ENCODE measurements around the gene DENND5B. TPM values are rescaled to one million over a fixed set of nuclear protein-coding genes. Genes with fewer than 3 reads are reported as not detected.

The DENND5B gene
- polyA plus RNA-seq, 2 donors, result 0.33 to 0.55 TPM

- Histone ChIP-seq H3K4me3 (ENCODE audit: low read depth in 1 of 2, low read length in 2 of 2) (no peak overlapping the region), H3K4me1 (ENCODE audit: control insufficient read depth in 2 of 2, insufficient read depth in 2 of 2, low read length in 1 of 2) (no peaks in the 10 kb centered on the region), H3K27ac (ENCODE audit: low read depth in 2 of 2, low read length in 1 of 2) (no peak overlapping the region), H3K27me3 (ENCODE audit: control insufficient read depth in 1 of 2, insufficient read depth in 2 of 2, low read length in 2 of 2) (no peaks in the 10 kb centered on the region), H3K9me3 (ENCODE audit: control insufficient read depth in 2 of 2, insufficient read depth in 1 of 2, low read depth in 1 of 2, low read length in 1 of 2) (no peaks in the 10 kb centered on the region), H3K36me3 (ENCODE audit: control insufficient read depth in 2 of 2, insufficient read depth in 2 of 2, low read length in 1 of 2) (no peaks in the 10 kb centered on the region)
- WGBS, 2 donors, result 86 to 88% methylated on average over 8 of the region's 8 CpGs
These were observed 6.1 kb upstream of the DENND5B start for GRCh38 chr12:31597066-31597465.

GRCh38 chr12:31594681-31595080 lies 3.7 kb upstream of the DENND5B start:
- H3K27me3 ChIP-seq (ENCODE audit: control insufficient read depth in 1 of 2, insufficient read depth in 2 of 2, low read length in 2 of 2), result no peaks in the 10 kb centered on the region
- no peak overlapping the region for H3K27ac ChIP-seq (ENCODE audit: low read depth in 2 of 2, low read length in 1 of 2)
- no peaks in the 10 kb centered on the region for H3K9me3 ChIP-seq (ENCODE audit: control insufficient read depth in 2 of 2, insufficient read depth in 1 of 2, low read depth in 1 of 2, low read length in 1 of 2)
- H3K4me3 ChIP-seq (ENCODE audit: low read depth in 1 of 2, low read length in 2 of 2), result no peak overlapping the region
- no peaks in the 10 kb centered on the region for H3K4me1 ChIP-seq (ENCODE audit: control insufficient read depth in 2 of 2, insufficient read depth in 2 of 2, low read length in 1 of 2)
- WGBS, 2 donors, result 55 to 58% methylated on average over 5 of the region's 5 CpGs
- no peaks in the 10 kb centered on the region for H3K36me3 ChIP-seq (ENCODE audit: control insufficient read depth in 2 of 2, insufficient read depth in 2 of 2, low read length in 1 of 2)

GRCh38 chr12:31591380-31591901 lies 505 bp upstream of the DENND5B start:
- H3K27ac ChIP-seq (ENCODE audit: low read depth in 2 of 2, low read length in 1 of 2), result peak overlapping the region; percentile 66 to 89
- H3K27me3 ChIP-seq (ENCODE audit: control insufficient read depth in 1 of 2, insufficient read depth in 2 of 2, low read length in 2 of 2), result no peaks in the 10 kb centered on the region
- 5 to 7% methylated on average over 16 of the region's 16 CpGs for WGBS, 2 donors
- no peaks in the 10 kb centered on the region for H3K4me1 ChIP-seq (ENCODE audit: control insufficient read depth in 2 of 2, insufficient read depth in 2 of 2, low read length in 1 of 2)
- peak overlapping the region; percentile 66 to 85 for H3K4me3 ChIP-seq (ENCODE audit: low read depth in 1 of 2, low read length in 2 of 2)
- no peaks in the 10 kb centered on the region for H3K36me3 ChIP-seq (ENCODE audit: control insufficient read depth in 2 of 2, insufficient read depth in 2 of 2, low read length in 1 of 2)
- no peaks in the 10 kb centered on the region for H3K9me3 ChIP-seq (ENCODE audit: control insufficient read depth in 2 of 2, insufficient read depth in 1 of 2, low read depth in 1 of 2, low read length in 1 of 2)

- Histone ChIP-seq H3K27me3 (ENCODE audit: control insufficient read depth in 1 of 2, insufficient read depth in 2 of 2, low read length in 2 of 2) (no peaks in the 10 kb centered on the region), H3K9me3 (ENCODE audit: control insufficient read depth in 2 of 2, insufficient read depth in 1 of 2, low read depth in 1 of 2, low read length in 1 of 2) (no peaks in the 10 kb centered on the region), H3K4me1 (ENCODE audit: control insufficient read depth in 2 of 2, insufficient read depth in 2 of 2, low read length in 1 of 2) (no peaks in the 10 kb centered on the region), H3K27ac (ENCODE audit: low read depth in 2 of 2, low read length in 1 of 2) (peak overlapping the region; percentile 84 to 89), H3K4me3 (ENCODE audit: low read depth in 1 of 2, low read length in 2 of 2) (peak overlapping the region; percentile 66 to 85), H3K36me3 (ENCODE audit: control insufficient read depth in 2 of 2, insufficient read depth in 2 of 2, low read length in 1 of 2) (no peaks in the 10 kb centered on the region)
- 1% methylated on average over 72 to 85 of the region's 85 CpGs for WGBS, 2 donors
These were observed 863 bp downstream of the DENND5B start for GRCh38 chr12:31589904-31590641.

- Histone ChIP-seq H3K9me3 (ENCODE audit: control insufficient read depth in 2 of 2, insufficient read depth in 1 of 2, low read depth in 1 of 2, low read length in 1 of 2) (no peaks in the 10 kb centered on the region), H3K4me3 (ENCODE audit: low read depth in 1 of 2, low read length in 2 of 2) (peak overlapping the region; percentile 66 to 85), H3K4me1 (ENCODE audit: control insufficient read depth in 2 of 2, insufficient read depth in 2 of 2, low read length in 1 of 2) (no peaks in the 10 kb centered on the region), H3K27me3 (ENCODE audit: control insufficient read depth in 1 of 2, insufficient read depth in 2 of 2, low read length in 2 of 2) (no peaks in the 10 kb centered on the region), H3K36me3 (ENCODE audit: control insufficient read depth in 2 of 2, insufficient read depth in 2 of 2, low read length in 1 of 2) (no peaks in the 10 kb centered on the region), H3K27ac (ENCODE audit: low read depth in 2 of 2, low read length in 1 of 2) (peak overlapping the region; percentile 84 to 89)
- WGBS, 2 donors, result 2 to 4% methylated on average over 15 of the region's 15 CpGs
These were observed 1.4 kb downstream of the DENND5B start for GRCh38 chr12:31589598-31589903.

- Histone ChIP-seq H3K27ac (ENCODE audit: low read depth in 2 of 2, low read length in 1 of 2) (no peak overlapping the region), H3K27me3 (ENCODE audit: control insufficient read depth in 1 of 2, insufficient read depth in 2 of 2, low read length in 2 of 2) (no peaks in the 10 kb centered on the region), H3K9me3 (ENCODE audit: control insufficient read depth in 2 of 2, insufficient read depth in 1 of 2, low read depth in 1 of 2, low read length in 1 of 2) (no peaks in the 10 kb centered on the region), H3K36me3 (ENCODE audit: control insufficient read depth in 2 of 2, insufficient read depth in 2 of 2, low read length in 1 of 2) (no peaks in the 10 kb centered on the region), H3K4me1 (ENCODE audit: control insufficient read depth in 2 of 2, insufficient read depth in 2 of 2, low read length in 1 of 2) (no peaks in the 10 kb centered on the region), H3K4me3 (ENCODE audit: low read depth in 1 of 2, low read length in 2 of 2) (no peak overlapping the region)
- 33 to 37% methylated on average over 3 of the region's 3 CpGs for WGBS, 2 donors
These were observed 2.0 kb downstream of the DENND5B start for GRCh38 chr12:31588976-31589375.

GRCh38 chr12:31586728-31587127 lies 4.2 kb downstream of the DENND5B start:
- Histone ChIP-seq H3K36me3 (ENCODE audit: control insufficient read depth in 2 of 2, insufficient read depth in 2 of 2, low read length in 1 of 2) (no peaks in the 10 kb centered on the region), H3K27me3 (ENCODE audit: control insufficient read depth in 1 of 2, insufficient read depth in 2 of 2, low read length in 2 of 2) (no peaks in the 10 kb centered on the region), H3K4me3 (ENCODE audit: low read depth in 1 of 2, low read length in 2 of 2) (no peak overlapping the region), H3K9me3 (ENCODE audit: control insufficient read depth in 2 of 2, insufficient read depth in 1 of 2, low read depth in 1 of 2, low read length in 1 of 2) (no peaks in the 10 kb centered on the region), H3K4me1 (ENCODE audit: control insufficient read depth in 2 of 2, insufficient read depth in 2 of 2, low read length in 1 of 2) (no peaks in the 10 kb centered on the region), H3K27ac (ENCODE audit: low read depth in 2 of 2, low read length in 1 of 2) (no peak overlapping the region)
- WGBS, 2 donors, result 89 to 94% methylated on average over 4 of the region's 4 CpGs

- Histone ChIP-seq H3K36me3 (ENCODE audit: control insufficient read depth in 2 of 2, insufficient read depth in 2 of 2, low read length in 1 of 2) (no peaks in the 10 kb centered on the region), H3K27ac (ENCODE audit: low read depth in 2 of 2, low read length in 1 of 2) (no peak overlapping the region), H3K4me1 (ENCODE audit: control insufficient read depth in 2 of 2, insufficient read depth in 2 of 2, low read length in 1 of 2) (no peaks in the 10 kb centered on the region), H3K4me3 (ENCODE audit: low read depth in 1 of 2, low read length in 2 of 2) (no peak overlapping the region), H3K9me3 (ENCODE audit: control insufficient read depth in 2 of 2, insufficient read depth in 1 of 2, low read depth in 1 of 2, low read length in 1 of 2) (no peaks in the 10 kb centered on the region), H3K27me3 (ENCODE audit: control insufficient read depth in 1 of 2, insufficient read depth in 2 of 2, low read length in 2 of 2) (no peaks in the 10 kb centered on the region)
- 62 to 87% methylated on average over 2 of the region's 2 CpGs for WGBS, 2 donors
These were observed 5.0 kb downstream of the DENND5B start for GRCh38 chr12:31585895-31586294.

GRCh38 chr12:31585271-31585670 lies 5.7 kb downstream of the DENND5B start:
- Histone ChIP-seq H3K27me3 (ENCODE audit: control insufficient read depth in 1 of 2, insufficient read depth in 2 of 2, low read length in 2 of 2) (no peaks in the 10 kb centered on the region), H3K4me1 (ENCODE audit: control insufficient read depth in 2 of 2, insufficient read depth in 2 of 2, low read length in 1 of 2) (no peaks in the 10 kb centered on the region), H3K36me3 (ENCODE audit: control insufficient read depth in 2 of 2, insufficient read depth in 2 of 2, low read length in 1 of 2) (no peaks in the 10 kb centered on the region), H3K9me3 (ENCODE audit: control insufficient read depth in 2 of 2, insufficient read depth in 1 of 2, low read depth in 1 of 2, low read length in 1 of 2) (no peaks in the 10 kb centered on the region), H3K27ac (ENCODE audit: low read depth in 2 of 2, low read length in 1 of 2) (no peak overlapping the region), H3K4me3 (ENCODE audit: low read depth in 1 of 2, low read length in 2 of 2) (no peak overlapping the region)
- WGBS, 2 donors, result 77 to 78% methylated on average over 3 of the region's 3 CpGs

- 86 to 89% methylated on average over 6 of the region's 6 CpGs for WGBS, 2 donors
- H3K4me3 ChIP-seq (ENCODE audit: low read depth in 1 of 2, low read length in 2 of 2), result no peak overlapping the region
- H3K27me3 ChIP-seq (ENCODE audit: control insufficient read depth in 1 of 2, insufficient read depth in 2 of 2, low read length in 2 of 2), result no peaks in the 10 kb centered on the region
- H3K4me1 ChIP-seq (ENCODE audit: control insufficient read depth in 2 of 2, insufficient read depth in 2 of 2, low read length in 1 of 2), result no peaks in the 10 kb centered on the region
- no peak overlapping the region for H3K27ac ChIP-seq (ENCODE audit: low read depth in 2 of 2, low read length in 1 of 2)
- H3K36me3 ChIP-seq (ENCODE audit: control insufficient read depth in 2 of 2, insufficient read depth in 2 of 2, low read length in 1 of 2), result no peaks in the 10 kb centered on the region
- no peaks in the 10 kb centered on the region for H3K9me3 ChIP-seq (ENCODE audit: control insufficient read depth in 2 of 2, insufficient read depth in 1 of 2, low read depth in 1 of 2, low read length in 1 of 2)
These were observed 6.2 kb downstream of the DENND5B start for GRCh38 chr12:31584782-31585181.

All from esophagus (tissue), 2 donors.